ENCODE data around the gene TTC31.

DNA sequence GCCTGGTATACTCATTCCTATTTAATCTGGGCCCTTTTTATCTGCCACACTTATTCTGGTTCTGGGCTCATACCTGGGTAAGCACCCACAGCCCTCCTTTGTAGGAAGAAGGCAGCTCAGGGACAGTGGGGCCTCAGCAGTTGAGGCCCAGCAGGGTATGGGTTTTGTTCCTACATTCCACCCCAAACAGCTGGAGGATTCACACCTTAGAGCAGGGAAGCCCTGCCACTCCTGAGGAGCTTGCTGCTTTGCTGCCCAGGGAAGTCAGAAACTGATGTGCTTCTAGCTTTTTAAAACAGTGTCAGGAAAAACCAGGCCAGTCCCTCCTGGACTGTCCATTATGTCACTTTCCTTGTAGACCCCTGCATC is 17.7 kb downstream of the TTC31 start:
- TF ChIP-seq, protein P1, sequence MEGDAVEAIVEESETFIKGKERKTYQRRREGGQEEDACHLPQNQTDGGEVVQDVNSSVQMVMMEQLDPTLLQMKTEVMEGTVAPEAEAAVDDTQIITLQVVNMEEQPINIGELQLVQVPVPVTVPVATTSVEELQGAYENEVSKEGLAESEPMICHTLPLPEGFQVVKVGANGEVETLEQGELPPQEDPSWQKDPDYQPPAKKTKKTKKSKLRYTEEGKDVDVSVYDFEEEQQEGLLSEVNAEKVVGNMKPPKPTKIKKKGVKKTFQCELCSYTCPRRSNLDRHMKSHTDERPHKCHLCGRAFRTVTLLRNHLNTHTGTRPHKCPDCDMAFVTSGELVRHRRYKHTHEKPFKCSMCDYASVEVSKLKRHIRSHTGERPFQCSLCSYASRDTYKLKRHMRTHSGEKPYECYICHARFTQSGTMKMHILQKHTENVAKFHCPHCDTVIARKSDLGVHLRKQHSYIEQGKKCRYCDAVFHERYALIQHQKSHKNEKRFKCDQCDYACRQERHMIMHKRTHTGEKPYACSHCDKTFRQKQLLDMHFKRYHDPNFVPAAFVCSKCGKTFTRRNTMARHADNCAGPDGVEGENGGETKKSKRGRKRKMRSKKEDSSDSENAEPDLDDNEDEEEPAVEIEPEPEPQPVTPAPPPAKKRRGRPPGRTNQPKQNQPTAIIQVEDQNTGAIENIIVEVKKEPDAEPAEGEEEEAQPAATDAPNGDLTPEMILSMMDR (IDR thresholded peaks at IDR 0.05; ENCODE audit: low read depth, low read length): no peak
- TF ChIP-seq EZH2phosphoT487 (IDR thresholded peaks at IDR 0.05; ENCODE audit: low read depth): no peak

All from OCI-LY3 (cell line).